T-helper 2 cell treated with Interferon-gamma antibody and Interleukin-4, amounts not matched to agents 100 ng/mL and 5 ng/mL, for 36 hours (primary cell): Measurements from ENCODE around the gene ATG4D. TPM values are rescaled to one million over a fixed set of nuclear protein-coding genes. Genes with fewer than 3 reads are reported as not detected.

Experiments
- total RNA-seq: library from RNA; stranded (reverse); gene quantifications from 2 replicates; pipeline ENCODE4 v1.2.3, GENCODE V29; 2022

Gene ATG4D
- total RNA-seq, 1 donor from 2014 or later: 40.6 TPM

Other genes starting within 250 kb of the ATG4D start
- gene ZGLP1, start 234.1 kb upstream of the ATG4D start, total RNA-seq: 2.4 and 3.7 TPM in 2 replicates
- 7.2 and 9.0 TPM in 2 replicates for gene FDX2, start 227.9 kb upstream of the ATG4D start, total RNA-seq
- 78.0 and 81.8 TPM in 2 replicates for gene RAVER1, start 210.4 kb upstream of the ATG4D start, total RNA-seq
- gene ICAM3, start 204.3 kb upstream of the ATG4D start, total RNA-seq: 183 and 185 TPM in 2 replicates
- 250 and 257 TPM in 2 replicates for gene TYK2, start 163.3 kb upstream of the ATG4D start, total RNA-seq
- 201 and 202 TPM in 2 replicates for gene CDC37, start 140.4 kb upstream of the ATG4D start, total RNA-seq
- gene PDE4A, start 123.4 kb upstream of the ATG4D start, total RNA-seq: 61.2 and 64.9 TPM in 2 replicates
- gene KEAP1, start 40.5 kb upstream of the ATG4D start, total RNA-seq: 88.7 and 98.7 TPM in 2 replicates
- gene S1PR5, start 26.5 kb upstream of the ATG4D start, total RNA-seq: not detected in 2 replicates
- gene KRI1, start 22.1 kb downstream of the ATG4D start, total RNA-seq: 56.2 and 61.4 TPM in 2 replicates
- gene CDKN2D, start 25.1 kb downstream of the ATG4D start, total RNA-seq: 52.0 and 55.1 TPM in 2 replicates
- gene AP1M2, start 43.4 kb downstream of the ATG4D start, total RNA-seq: not detected in 2 replicates
- 129 and 139 TPM in 2 replicates for gene SLC44A2, start 81.6 kb downstream of the ATG4D start, total RNA-seq
- gene ILF3, start 110.4 kb downstream of the ATG4D start, total RNA-seq: 420 and 439 TPM in 2 replicates
- 52.4 and 53.7 TPM in 2 replicates for gene QTRT1, start 157.5 kb downstream of the ATG4D start, total RNA-seq
- 264 and 273 TPM in 2 replicates for gene DNM2, start 174.2 kb downstream of the ATG4D start, total RNA-seq